GM18519 (cell line): ENCODE results near the gene DACH1.
"Not testable (repeated sequence)": the region's sequence is repeated elsewhere in the genome, so short reads cannot be mapped to it uniquely, and the experiment has no call there.

Experiments
- ATAC-seq: cut with Tn5 transposase; IDR thresholded peaks from one replicate; pipeline ENCODE4 v1.9.1; 2021; ENCODE audit warnings: mild to moderate bottlenecking, moderate library complexity; ENCODE audit not compliant: unreplicated experiment, low FRiP score

The DACH1 gene

DNA sequence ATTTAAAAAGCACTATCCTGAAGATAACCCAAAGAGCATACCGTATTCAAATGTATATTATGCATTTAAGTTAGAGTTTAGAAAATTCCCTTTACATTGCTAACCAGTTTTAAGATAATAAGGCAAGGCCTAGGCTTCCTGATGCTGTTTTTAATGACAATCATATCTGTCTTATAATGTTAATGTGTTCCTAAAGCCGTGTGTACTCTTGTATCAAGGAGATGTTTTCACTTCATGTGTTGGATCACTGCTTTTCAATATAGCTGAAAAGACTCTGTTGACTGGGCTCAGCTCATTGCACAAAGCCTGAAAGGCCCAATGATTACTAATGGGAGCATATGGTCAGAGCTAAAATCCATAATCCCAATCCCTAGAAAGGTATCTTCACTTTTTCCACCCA lies 81.6 kb downstream of the DACH1 start:
- ATAC-seq: no peak

DNA sequence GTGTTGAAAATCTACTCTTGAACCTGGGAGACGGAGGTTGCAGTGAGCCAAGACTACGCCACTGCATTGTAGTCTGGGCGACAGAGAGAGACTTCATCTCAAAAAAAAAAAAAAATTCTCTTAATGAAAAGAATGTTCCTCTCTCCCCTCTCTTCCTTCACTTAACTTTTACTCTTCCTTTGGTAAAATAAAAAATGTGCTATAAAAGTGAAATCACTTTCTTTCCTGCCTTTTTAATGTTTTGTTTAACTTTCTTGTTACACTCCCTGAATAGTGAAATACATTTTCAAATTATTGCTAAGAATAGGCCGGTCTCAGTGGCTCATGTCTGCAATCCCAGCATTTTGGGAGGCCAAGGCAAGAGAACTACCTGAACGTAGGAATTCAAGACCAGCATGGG lies 86.5 kb downstream of the DACH1 start:
- ATAC-seq: no peak

- ATAC-seq: not testable (repeated sequence)
Measured at GRCh38 chr13:71778998-71779397, 88.0 kb downstream of the DACH1 start.

DNA sequence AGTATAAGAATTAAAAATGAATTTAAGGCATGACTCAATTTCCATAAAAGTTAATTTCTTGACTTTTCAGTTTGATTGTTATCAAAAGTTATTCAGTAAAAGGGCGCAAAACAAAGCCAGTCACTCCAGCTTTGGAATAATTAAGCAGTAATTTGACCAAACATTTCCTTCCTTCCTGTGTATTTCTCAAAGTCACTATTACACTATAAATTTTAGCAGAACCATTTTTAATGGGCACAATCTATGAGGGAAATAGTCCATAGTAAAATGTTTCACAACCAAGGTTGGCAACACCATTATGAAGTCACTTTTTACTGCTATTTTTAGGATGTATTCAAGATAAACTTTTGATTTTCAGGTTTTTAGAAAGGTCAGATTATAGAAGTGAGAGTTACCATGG lies 91.0 kb downstream of the DACH1 start:
- ATAC-seq: no peak

DNA sequence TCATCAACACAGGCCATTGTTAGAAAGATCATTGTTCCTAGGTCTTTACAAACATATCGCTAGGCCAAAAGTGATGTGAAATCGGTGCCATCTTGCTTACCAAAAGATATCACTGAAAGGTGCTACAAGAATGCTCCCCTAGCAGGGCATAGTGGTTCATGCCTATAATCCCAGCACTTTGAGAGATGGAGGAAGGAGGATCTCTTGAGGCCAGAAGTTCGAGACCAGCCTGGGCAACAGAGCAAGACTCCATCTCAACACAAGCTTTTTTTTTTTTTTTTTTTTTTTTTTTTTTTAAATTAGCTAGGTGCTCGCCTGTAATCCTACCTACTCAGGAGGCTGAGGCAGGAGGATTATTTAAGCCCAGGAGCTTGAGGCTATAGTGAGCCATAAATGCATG lies 92.1 kb downstream of the DACH1 start:
- ATAC-seq: no peak

GRCh38 chr13:71773531-71773930 lies 93.5 kb downstream of the DACH1 start:
- no peak for ATAC-seq

GRCh38 chr13:71772361-71772760 lies 94.6 kb downstream of the DACH1 start:
- ATAC-seq: no peak

DNA sequence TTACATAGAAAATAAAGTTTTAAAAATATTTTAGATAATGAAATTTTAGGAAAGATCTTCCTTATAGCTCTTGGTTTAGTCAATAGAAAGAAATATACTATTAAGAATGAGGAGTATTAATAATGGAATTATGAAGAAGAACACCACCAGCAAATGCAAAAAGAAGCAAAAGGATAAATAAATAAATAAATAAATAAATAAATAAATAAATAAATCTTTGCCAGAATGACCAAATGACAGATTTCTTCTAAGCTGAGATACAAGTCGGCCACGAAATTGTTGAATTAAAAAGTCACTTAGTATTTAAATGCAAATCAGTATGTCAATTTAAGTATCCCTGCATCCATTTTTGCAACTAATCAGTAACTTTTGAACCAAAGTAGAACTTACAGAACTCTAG lies 95.9 kb downstream of the DACH1 start:
- no peak for ATAC-seq

DNA sequence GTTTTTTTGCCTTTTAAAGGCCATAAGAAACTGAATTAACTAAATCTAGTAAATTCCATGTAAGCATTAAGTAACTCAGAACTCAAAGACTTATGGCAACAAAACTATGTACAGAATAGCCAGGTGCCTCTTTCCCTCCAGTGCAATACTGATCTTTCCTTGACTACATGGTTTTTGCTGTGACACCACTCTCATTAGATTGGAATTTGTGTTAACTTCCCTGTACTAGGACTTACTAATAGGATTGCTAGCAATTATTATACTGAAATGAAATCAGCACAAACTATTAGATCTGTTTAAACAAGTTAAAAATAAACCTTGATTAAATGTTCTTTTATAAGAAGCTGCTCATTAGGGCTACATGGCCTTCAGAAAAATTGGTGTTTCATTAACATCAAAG lies 96.3 kb downstream of the DACH1 start:
- ATAC-seq: no peak

DNA sequence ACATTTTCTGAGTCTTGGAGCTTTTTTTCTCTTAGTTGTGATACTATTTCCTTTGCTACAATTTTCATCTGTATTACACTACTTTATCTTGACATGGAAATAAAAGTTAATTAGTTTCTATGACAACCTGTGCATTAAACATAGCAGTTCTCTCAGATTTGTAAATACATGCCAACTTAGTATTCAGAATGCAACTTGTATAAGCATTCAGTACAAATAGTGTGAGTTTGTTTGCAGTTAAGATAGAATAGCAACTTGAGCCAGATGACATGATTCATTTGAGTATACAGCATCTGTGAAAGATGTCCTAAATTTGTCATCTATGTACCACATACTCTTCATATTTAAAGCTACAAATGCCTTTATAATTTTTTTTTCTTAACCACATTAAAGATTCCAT lies 98.1 kb downstream of the DACH1 start:
- no peak for ATAC-seq

DNA sequence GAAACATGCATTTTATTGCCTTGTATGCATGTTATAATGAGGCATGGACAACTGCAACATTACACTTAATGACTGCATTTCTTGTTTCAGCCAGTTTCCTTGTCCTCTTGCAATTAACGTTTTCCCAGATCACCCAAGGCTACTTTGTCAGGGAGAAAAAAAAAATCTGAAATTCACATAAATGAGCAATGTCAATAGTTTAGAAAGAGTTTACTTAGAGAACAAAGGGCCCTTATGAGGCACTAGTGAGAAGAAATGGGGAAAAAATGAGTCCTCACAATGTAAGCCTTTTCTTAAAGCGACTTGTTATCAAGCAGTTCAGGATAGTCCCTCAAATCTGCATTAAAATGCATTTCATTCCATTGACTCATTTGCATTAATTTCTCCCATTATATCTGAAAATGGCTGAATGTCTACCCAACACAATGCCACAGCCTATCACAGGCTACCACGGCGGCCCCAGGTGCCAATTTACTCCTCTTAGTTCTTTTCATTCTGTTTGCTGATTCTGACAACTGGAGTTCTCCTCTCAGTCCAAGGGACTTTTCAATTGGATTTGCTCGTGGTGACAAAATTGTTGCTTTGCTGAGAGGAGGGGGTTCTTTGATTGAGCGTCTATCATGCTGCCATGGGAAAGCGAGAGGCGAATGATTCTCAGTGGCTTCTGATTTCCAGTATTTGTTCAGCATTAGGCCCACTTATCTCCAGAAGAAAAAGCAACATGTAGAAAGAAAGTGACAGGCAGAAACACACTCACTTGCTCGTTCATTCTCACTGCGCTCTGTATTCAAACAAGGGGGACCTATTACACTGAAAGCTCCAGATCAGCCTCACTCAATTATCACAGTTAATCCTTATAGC lies 107.1 kb downstream of the DACH1 start:
- no peak for ATAC-seq

GRCh38 chr13:71758828-71759227 lies 108.2 kb downstream of the DACH1 start:
- no peak for ATAC-seq

DNA sequence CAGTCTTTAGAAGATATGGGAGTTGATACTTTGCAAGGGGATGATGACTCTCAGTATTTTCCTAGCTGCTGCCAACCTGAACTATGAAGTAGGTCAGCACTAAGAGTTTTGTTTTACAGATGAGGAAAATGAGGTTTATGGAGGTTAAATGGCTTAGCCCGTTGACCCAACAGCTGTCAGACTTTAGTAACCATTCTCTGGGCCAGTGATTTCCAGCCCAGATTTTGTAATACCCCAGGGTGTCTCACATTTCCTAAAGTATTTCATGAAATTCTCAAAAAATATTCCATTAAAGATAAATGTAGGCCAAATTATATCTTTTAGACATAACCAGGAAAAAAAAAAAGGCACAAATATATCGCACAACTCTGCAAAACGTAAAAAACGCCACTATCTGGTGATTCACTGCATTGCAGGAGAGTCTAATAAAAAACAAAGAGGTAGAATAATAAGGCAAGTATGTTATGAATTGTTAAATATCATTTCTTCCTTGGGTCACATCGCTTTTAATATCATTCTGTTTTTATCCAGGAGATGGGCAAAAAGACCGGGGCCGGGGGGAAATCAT lies 112.5 kb downstream of the DACH1 start:
- no peak for ATAC-seq

- no peak for ATAC-seq
Measured at GRCh38 chr13:71752775-71753513, 114.1 kb downstream of the DACH1 start.

GRCh38 chr13:71751073-71751472 lies 115.9 kb downstream of the DACH1 start:
- no peak for ATAC-seq

DNA sequence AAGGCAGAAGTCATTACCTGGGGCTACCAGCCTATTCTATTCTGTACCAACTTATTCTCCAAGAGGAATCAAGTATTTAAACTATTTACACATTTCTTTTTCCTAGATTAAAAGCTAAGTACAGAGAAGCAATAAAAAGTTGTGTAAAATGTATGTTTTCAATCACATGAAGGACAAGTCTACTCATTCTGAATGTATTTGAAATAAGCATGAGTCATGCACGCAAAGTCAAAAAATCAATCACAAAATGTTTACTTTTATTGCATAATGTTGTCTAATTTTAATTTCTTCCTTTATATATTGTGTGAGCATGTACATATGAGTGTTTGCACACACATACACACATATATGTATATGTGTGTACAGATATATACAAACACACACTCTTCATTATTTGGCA lies 136.7 kb downstream of the DACH1 start:
- no peak for ATAC-seq

- no peak for ATAC-seq
Measured at GRCh38 chr13:71729441-71729840, 137.6 kb downstream of the DACH1 start.

GRCh38 chr13:71727662-71728061 lies 139.3 kb downstream of the DACH1 start:
- no peak for ATAC-seq

DNA sequence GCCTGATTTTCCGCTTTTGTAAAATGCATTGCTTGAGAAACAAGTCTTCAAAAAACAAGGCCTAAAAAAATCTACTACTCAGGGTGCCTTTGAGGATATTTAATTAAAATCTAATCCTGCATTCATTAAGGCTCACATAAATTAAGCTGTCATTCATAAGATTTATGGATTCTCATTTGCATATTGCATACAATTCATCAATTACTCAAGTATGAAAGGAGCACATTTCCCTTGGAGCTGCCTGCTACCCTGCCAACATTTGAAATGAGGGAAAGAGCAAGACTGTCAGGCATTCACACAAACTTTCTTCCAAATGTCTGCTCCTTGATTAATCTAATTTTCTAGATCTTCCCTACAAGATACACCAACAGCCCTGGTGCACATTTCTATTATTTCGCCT lies 140.0 kb downstream of the DACH1 start:
- no peak for ATAC-seq

- no peak for ATAC-seq
Measured at GRCh38 chr13:71722206-71722605, 144.8 kb downstream of the DACH1 start.

GRCh38 chr13:71721104-71721503 lies 145.9 kb downstream of the DACH1 start:
- no peak for ATAC-seq

DNA sequence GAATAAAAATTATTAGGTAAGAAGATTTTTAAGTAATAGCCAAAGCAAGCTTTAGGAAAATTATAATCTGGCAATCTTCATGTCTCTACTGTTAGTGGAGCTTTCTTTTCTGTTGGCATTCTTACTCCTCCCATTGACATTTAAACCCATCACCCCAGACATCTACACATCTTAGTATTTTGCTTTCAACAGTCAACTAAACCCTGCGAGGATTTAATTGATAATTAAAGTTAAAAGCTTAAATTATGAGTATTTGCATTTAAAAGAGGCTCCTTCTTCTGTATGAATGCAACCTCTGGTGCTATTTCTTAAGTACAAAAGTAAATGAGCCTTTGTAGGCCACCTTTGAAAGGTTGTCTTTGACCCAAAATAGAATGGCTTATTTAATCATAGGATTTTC lies 148.1 kb downstream of the DACH1 start:
- no peak for ATAC-seq
